Mesendoderm (in vitro differentiated cells): Measurements from ENCODE around the gene ELF1.

Experiments used
- DNase-seq: peaks from one replicate; pipeline ENCODE4 v3.0.0; 2013
- H2AK5ac ChIP-seq: 2 replicates; pipeline ENCODE4 v1.6.1; 2013; ENCODE audit warnings: low read length, inconsistent platforms
- H2BK120ac ChIP-seq: 2 replicates; pipeline ENCODE4 v1.6.1; 2013; ENCODE audit warnings: low read depth, mild to moderate bottlenecking, low read length, moderate library complexity, mixed read lengths
- H2BK15ac ChIP-seq: replicated peaks from 2 replicates; pipeline ENCODE4 v1.6.1; 2013; ENCODE audit warnings: low read depth, mild to moderate bottlenecking, moderate library complexity
- H2BK5ac ChIP-seq: 2 replicates; pipeline ENCODE4 v1.6.1; 2013; ENCODE audit warnings: low read length, inconsistent platforms
- H3K18ac ChIP-seq: 2 replicates; pipeline ENCODE4 v1.6.1; 2013; ENCODE audit warnings: mild to moderate bottlenecking, low read length, mixed read lengths
- H3K23ac ChIP-seq: one replicate; pipeline ENCODE4 v1.6.1; 2013; ENCODE audit warnings: low read length
- H3K27ac ChIP-seq: 2 replicates; pipeline ENCODE4 v1.5.1; 2013; ENCODE audit warnings: low read depth, mild to moderate bottlenecking, inconsistent platforms, low read length, moderate library complexity
- H3K27me3 ChIP-seq: 2 replicates; pipeline ENCODE4 v1.6.1; 2013; ENCODE audit warnings: low read length, control low read depth, mild to moderate bottlenecking, inconsistent platforms; ENCODE audit not compliant: insufficient read depth, poor library complexity
- H3K36me3 ChIP-seq: 2 replicates; pipeline ENCODE4 v1.6.1; 2013; ENCODE audit warnings: low read length, inconsistent platforms; ENCODE audit not compliant: control insufficient read depth, insufficient read depth
- H3K4ac ChIP-seq: one replicate; pipeline ENCODE4 v1.6.1; 2013; ENCODE audit warnings: low read depth, mild to moderate bottlenecking, low read length, moderate library complexity
- H3K4me1 ChIP-seq: 2 replicates; pipeline ENCODE4 v1.6.1; 2013; ENCODE audit warnings: low read depth, low read length, inconsistent platforms; ENCODE audit not compliant: control insufficient read depth
- H3K4me2 ChIP-seq: 2 replicates; pipeline ENCODE4 v1.6.1; 2013; ENCODE audit warnings: low read length
- H3K4me3 ChIP-seq: 2 replicates; pipeline ENCODE4 v1.5.1; 2013; ENCODE audit warnings: mild to moderate bottlenecking, low read length
- H3K56ac ChIP-seq: one replicate; pipeline ENCODE4 v1.6.1; 2013; ENCODE audit warnings: low read length
- H3K79me1 ChIP-seq: 2 replicates; pipeline ENCODE4 v1.6.1; 2013; ENCODE audit warnings: low read length, inconsistent platforms
- H3K79me2 ChIP-seq: 2 replicates; pipeline ENCODE4 v1.6.1; 2013; ENCODE audit warnings: mild to moderate bottlenecking, low read length; ENCODE audit not compliant: control insufficient read depth, insufficient read depth
- H3K9ac ChIP-seq: 2 replicates; pipeline ENCODE4 v1.6.1; 2013; ENCODE audit warnings: low read length, inconsistent platforms
- H4K5ac ChIP-seq: one replicate; pipeline ENCODE4 v1.6.1; 2013; ENCODE audit warnings: low read length
- H4K8ac ChIP-seq: one replicate; pipeline ENCODE4 v1.6.1; 2013; ENCODE audit warnings: low read depth, mild to moderate bottlenecking, control low read depth, low read length, moderate library complexity
- WGBS: extraction: QIAGEN DNeasy Blood & Tissue Kit; methylation state at CpG from one replicate; pipeline ENCODE4 v1.1.7; 2013; ENCODE audit warnings: low lambda C conversion rate, missing lambda C conversion rate; ENCODE audit not compliant: insufficient coverage; ENCODE audit errors: extremely low coverage; 5-methylcytosine and 5-hydroxymethylcytosine counted together

ELF1 gene

GRCh38 chr13:41026788-41027187, 7.7 kb upstream of the ELF1 start:
- no peak for DNase-seq
- no peak overlapping the region for H3K27ac ChIP-seq
- no peaks in the 10 kb centered on the region for H3K79me2 ChIP-seq

DNA sequence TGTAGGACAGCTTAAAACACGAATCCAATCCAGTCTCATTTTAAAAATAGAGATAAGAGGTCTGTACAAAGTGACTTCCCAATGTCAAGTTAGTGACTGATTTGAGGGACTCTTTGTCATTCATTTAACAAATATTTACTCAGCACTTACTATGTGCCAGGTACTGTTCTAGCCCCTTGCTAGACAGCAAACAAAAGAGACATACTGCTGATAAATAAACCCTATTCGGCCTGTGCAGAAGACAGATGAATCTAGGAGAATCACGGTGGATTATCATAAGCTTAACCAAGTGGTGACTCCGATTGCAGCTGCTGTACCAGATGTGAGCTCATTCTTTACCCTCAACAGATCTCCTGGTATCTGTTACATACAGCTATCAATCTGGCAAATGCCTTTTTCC, 6.4 kb upstream of the ELF1 start:
- H3K79me1 ChIP-seq: peaks cover 2% of the 10 kb centered on the region
- no peak overlapping the region for H2BK120ac ChIP-seq
- no peak for DNase-seq
- H2AK5ac ChIP-seq: no peak overlapping the region
- no peak overlapping the region for H3K4me2 ChIP-seq
- H3K79me2 ChIP-seq: no peaks in the 10 kb centered on the region
- H3K56ac ChIP-seq: no peak overlapping the region
- H3K4me3 ChIP-seq: no peak overlapping the region
- H4K5ac ChIP-seq: no peak overlapping the region
- WGBS: no CpG with 5 or more reads among the region's 4 CpGs
- H3K27ac ChIP-seq: no peak overlapping the region
- no peak overlapping the region for H2BK5ac ChIP-seq
- H2BK15ac ChIP-seq: no peak overlapping the region
- H3K23ac ChIP-seq: no peak overlapping the region
- H3K4ac ChIP-seq: no peak overlapping the region
- no peaks in the 10 kb centered on the region for H3K36me3 ChIP-seq
- no peak overlapping the region for H3K18ac ChIP-seq
- H3K27me3 ChIP-seq: no peaks in the 10 kb centered on the region
- H4K8ac ChIP-seq: no peak overlapping the region
- H3K9ac ChIP-seq: no peak overlapping the region
- H3K4me1 ChIP-seq: no peaks in the 10 kb centered on the region

More at GRCh38 chr13:41026788-41027187, 7.7 kb upstream of the ELF1 start:
- H3K23ac ChIP-seq: no peak overlapping the region
- H2AK5ac ChIP-seq: no peak overlapping the region
- no CpG with 5 or more reads among the region's 8 CpGs for WGBS
- no peak overlapping the region for H3K9ac ChIP-seq
- no peak overlapping the region for H2BK15ac ChIP-seq
- H2BK120ac ChIP-seq: no peak overlapping the region
- H3K4me3 ChIP-seq: no peak overlapping the region
- no peaks in the 10 kb centered on the region for H3K36me3 ChIP-seq
- no peaks in the 10 kb centered on the region for H3K27me3 ChIP-seq
- H3K4me2 ChIP-seq: no peak overlapping the region
- no peak overlapping the region for H4K8ac ChIP-seq
- no peak overlapping the region for H3K56ac ChIP-seq
- H3K79me1 ChIP-seq: peaks cover 2% of the 10 kb centered on the region
- H3K18ac ChIP-seq: no peak overlapping the region
- no peak overlapping the region for H3K4ac ChIP-seq
- no peak overlapping the region for H4K5ac ChIP-seq
- no peaks in the 10 kb centered on the region for H3K4me1 ChIP-seq
- no peak overlapping the region for H2BK5ac ChIP-seq

- peak; percentile 45 for DNase-seq
These were observed 647 bp upstream of the ELF1 start for GRCh38 chr13:41019578-41020347.

DNA sequence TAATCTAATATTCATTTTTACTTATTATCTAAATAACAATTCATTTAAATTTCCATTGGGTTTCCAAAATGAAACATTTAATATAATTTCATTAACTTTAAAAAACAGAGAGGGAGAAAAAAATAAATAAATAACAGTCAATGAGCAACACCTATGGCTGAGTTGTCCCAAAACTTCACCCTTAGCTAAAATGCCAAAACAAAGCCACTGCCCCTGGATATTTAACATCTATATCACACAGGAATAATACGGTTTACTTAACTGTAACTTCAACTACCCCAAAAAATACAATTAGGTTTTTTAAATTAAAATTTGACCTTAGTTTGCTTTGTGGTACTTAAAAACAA, 541 bp downstream of the ELF1 start:
- Histone ChIP-seq H3K4me1 (peaks cover 2% of the 10 kb centered on the region), H4K5ac (no peak overlapping the region), H3K27ac (no peak overlapping the region), H2BK120ac (no peak overlapping the region), H3K36me3 (no peaks in the 10 kb centered on the region), H2AK5ac (no peak overlapping the region), H2BK5ac (no peak overlapping the region), H3K4me3 (no peak overlapping the region), H3K23ac (no peak overlapping the region), H3K18ac (no peak overlapping the region), H3K27me3 (no peaks in the 10 kb centered on the region), H3K4me2 (no peak overlapping the region), H2BK15ac (no peak overlapping the region), H3K4ac (no peak overlapping the region), H4K8ac (no peak overlapping the region), H3K56ac (no peak overlapping the region), H3K9ac (no peak overlapping the region), H3K79me1 (no peaks in the 10 kb centered on the region), H3K79me2 (no peaks in the 10 kb centered on the region)
- DNase-seq: no peak
- WGBS: no CpG with 5 or more reads among the region's 1 CpG

More at GRCh38 chr13:41019578-41020347, 647 bp upstream of the ELF1 start:
- H2BK15ac ChIP-seq: no peak overlapping the region
- no peaks in the 10 kb centered on the region for H3K36me3 ChIP-seq
- no peak overlapping the region for H2AK5ac ChIP-seq
- H3K27me3 ChIP-seq: no peaks in the 10 kb centered on the region
- H3K18ac ChIP-seq: peak overlapping the region; percentile 68
- H3K4me3 ChIP-seq: no peak overlapping the region
- no peak overlapping the region for H3K4me2 ChIP-seq
- peaks cover 2% of the 10 kb centered on the region for H3K4me1 ChIP-seq
- no peaks in the 10 kb centered on the region for H3K79me2 ChIP-seq
- no peak overlapping the region for H3K9ac ChIP-seq
- no peak overlapping the region for H3K56ac ChIP-seq
- H3K23ac ChIP-seq: no peak overlapping the region
- H4K8ac ChIP-seq: no peak overlapping the region
- no peak overlapping the region for H4K5ac ChIP-seq
- no peak overlapping the region for H2BK120ac ChIP-seq
- no peak overlapping the region for H2BK5ac ChIP-seq
- no CpG with 5 or more reads among the region's 2 CpGs for WGBS
- H3K4ac ChIP-seq: no peak overlapping the region
- H3K27ac ChIP-seq: peak overlapping the region; percentile 27
- H3K79me1 ChIP-seq: no peaks in the 10 kb centered on the region

- Histone ChIP-seq H3K27ac (no peak overlapping the region), H4K8ac (no peak overlapping the region), H3K4me3 (no peak overlapping the region), H3K23ac (no peak overlapping the region), H2BK15ac (no peak overlapping the region), H3K79me1 (no peaks in the 10 kb centered on the region), H3K36me3 (no peaks in the 10 kb centered on the region), H3K18ac (no peak overlapping the region), H2AK5ac (no peak overlapping the region), H3K4me2 (no peak overlapping the region), H3K79me2 (no peaks in the 10 kb centered on the region), H3K27me3 (no peaks in the 10 kb centered on the region), H3K9ac (no peak overlapping the region), H3K56ac (no peak overlapping the region), H2BK5ac (no peak overlapping the region), H2BK120ac (no peak overlapping the region), H4K5ac (no peak overlapping the region), H3K4me1 (peaks cover 2% of the 10 kb centered on the region), H3K4ac (no peak overlapping the region)
- DNase-seq: no peak
- no CpG with 5 or more reads among the region's 3 CpGs for WGBS
These were observed 1.1 kb downstream of the ELF1 start for GRCh38 chr13:41017817-41018601.
